K562 (cell line): Measurements from ENCODE around the gene OR56A5.

Experiments used
- BRCA1 ChIP-seq, 2 experiments: fragments of 450-650 bp in 1 of 2; sonication (generic) in 1 of 2; formaldehyde crosslinking in 1 of 2; IDR thresholded peaks; 2 replicates each; pipeline versions ENCODE4 v1.5.0 to v1.6.1; 2017 to 2020; ENCODE audit warnings: mild to moderate bottlenecking in 1 of 2, missing genetic modification reagents in 1 of 2
- HDAC8 ChIP-seq: fragments of 450-650 bp; IDR thresholded peaks from 2 replicates; pipeline ENCODE4 v1.6.1; 2016; ENCODE audit warnings: mild to moderate bottlenecking, missing genetic modification characterization, moderate library complexity, missing compliant biosample characterization
- HEY1 ChIP-seq: fragments of 250-450 bp; sonication (Bioruptor Pico); IDR thresholded peaks from 2 replicates; pipeline ENCODE4 v1.5.0; 2020; ENCODE audit warnings: mild to moderate bottlenecking, moderate library complexity, borderline replicate concordance
- STAT5A ChIP-seq: IDR thresholded peaks from 2 replicates; pipeline ENCODE4 v1.6.1; 2012; ENCODE audit warnings: low read length, inconsistent platforms, borderline replicate concordance
- ZNF431 ChIP-seq: sonication (generic); formaldehyde crosslinking; IDR thresholded peaks from 2 replicates; pipeline ENCODE4 v1.8.0; 2022; ENCODE audit warnings: mild to moderate bottlenecking, missing genetic modification reagents
- TF ChIP-seq, protein P1 (sequence below): fragments of 450-650 bp; IDR thresholded peaks from 2 replicates; pipeline ENCODE4 v1.6.1; 2014; ENCODE audit warnings: low read depth, mild to moderate bottlenecking, moderate library complexity, borderline replicate concordance
- TF ChIP-seq, protein P2 (sequence below), 2 experiments: fragments of 450-650 bp; IDR thresholded peaks; 2 replicates each; pipeline ENCODE4 v1.6.1; 2018; ENCODE audit warnings: mild to moderate bottlenecking in 2 of 2, low read depth in 1 of 2; ENCODE audit not compliant: partially characterized antibody in 2 of 2

DNA sequence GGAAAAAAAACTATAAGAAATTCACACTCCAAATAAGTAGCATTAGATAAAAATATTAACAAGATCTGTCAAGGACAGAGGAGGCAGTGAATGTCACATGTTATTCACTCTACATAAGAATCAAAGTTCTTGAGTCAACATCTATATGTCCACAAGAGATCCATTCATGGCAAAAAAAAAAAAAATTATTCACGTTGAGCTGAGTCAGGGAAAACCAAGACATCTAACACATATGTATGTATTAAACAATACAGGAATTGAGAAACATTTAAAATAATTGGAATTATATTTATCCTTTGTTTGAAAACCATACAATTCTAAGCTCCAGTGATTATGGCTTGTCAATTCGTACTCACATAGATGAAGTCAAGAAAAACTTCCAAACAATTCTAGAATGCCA is 1.3 kb downstream of the OR56A5 start:
- TF ChIP-seq, protein P1, sequence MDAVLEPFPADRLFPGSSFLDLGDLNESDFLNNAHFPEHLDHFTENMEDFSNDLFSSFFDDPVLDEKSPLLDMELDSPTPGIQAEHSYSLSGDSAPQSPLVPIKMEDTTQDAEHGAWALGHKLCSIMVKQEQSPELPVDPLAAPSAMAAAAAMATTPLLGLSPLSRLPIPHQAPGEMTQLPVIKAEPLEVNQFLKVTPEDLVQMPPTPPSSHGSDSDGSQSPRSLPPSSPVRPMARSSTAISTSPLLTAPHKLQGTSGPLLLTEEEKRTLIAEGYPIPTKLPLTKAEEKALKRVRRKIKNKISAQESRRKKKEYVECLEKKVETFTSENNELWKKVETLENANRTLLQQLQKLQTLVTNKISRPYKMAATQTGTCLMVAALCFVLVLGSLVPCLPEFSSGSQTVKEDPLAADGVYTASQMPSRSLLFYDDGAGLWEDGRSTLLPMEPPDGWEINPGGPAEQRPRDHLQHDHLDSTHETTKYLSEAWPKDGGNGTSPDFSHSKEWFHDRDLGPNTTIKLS = no peak
- no peak for TF ChIP-seq BRCA1 (IDR thresholded peaks at IDR 0.05)
- no peak for TF ChIP-seq BRCA1 (CRISPR knock-in tag; IDR thresholded peaks at IDR 0.05)
- TF ChIP-seq ZNF431 = no peak
- TF ChIP-seq HEY1 (CRISPR knock-in tag) = no peak
- TF ChIP-seq HDAC8 (tag) = no peak
- TF ChIP-seq, protein P2, sequence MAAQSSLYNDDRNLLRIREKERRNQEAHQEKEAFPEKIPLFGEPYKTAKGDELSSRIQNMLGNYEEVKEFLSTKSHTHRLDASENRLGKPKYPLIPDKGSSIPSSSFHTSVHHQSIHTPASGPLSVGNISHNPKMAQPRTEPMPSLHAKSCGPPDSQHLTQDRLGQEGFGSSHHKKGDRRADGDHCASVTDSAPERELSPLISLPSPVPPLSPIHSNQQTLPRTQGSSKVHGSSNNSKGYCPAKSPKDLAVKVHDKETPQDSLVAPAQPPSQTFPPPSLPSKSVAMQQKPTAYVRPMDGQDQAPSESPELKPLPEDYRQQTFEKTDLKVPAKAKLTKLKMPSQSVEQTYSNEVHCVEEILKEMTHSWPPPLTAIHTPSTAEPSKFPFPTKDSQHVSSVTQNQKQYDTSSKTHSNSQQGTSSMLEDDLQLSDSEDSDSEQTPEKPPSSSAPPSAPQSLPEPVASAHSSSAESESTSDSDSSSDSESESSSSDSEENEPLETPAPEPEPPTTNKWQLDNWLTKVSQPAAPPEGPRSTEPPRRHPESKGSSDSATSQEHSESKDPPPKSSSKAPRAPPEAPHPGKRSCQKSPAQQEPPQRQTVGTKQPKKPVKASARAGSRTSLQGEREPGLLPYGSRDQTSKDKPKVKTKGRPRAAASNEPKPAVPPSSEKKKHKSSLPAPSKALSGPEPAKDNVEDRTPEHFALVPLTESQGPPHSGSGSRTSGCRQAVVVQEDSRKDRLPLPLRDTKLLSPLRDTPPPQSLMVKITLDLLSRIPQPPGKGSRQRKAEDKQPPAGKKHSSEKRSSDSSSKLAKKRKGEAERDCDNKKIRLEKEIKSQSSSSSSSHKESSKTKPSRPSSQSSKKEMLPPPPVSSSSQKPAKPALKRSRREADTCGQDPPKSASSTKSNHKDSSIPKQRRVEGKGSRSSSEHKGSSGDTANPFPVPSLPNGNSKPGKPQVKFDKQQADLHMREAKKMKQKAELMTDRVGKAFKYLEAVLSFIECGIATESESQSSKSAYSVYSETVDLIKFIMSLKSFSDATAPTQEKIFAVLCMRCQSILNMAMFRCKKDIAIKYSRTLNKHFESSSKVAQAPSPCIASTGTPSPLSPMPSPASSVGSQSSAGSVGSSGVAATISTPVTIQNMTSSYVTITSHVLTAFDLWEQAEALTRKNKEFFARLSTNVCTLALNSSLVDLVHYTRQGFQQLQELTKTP (IDR thresholded peaks at IDR 0.05; ENCODE audit: low read depth in 1 of 2, partially characterized antibody in 2 of 2) = no peak
- no peak for TF ChIP-seq STAT5A
